Mucosa of stomach (tissue), 1 donor: ENCODE results near the gene PHRF1.

Experiments
- H3K27me3 ChIP-seq: one replicate; pipeline ENCODE4 v1.7.0; 2013; ENCODE audit warnings: mild to moderate bottlenecking, low read length; ENCODE audit not compliant: control insufficient read depth, insufficient read depth
- H3K36me3 ChIP-seq: one replicate; pipeline ENCODE4 v1.7.0; 2013; ENCODE audit warnings: low read length; ENCODE audit not compliant: control insufficient read depth, insufficient read depth
- H3K4me1 ChIP-seq: one replicate; pipeline ENCODE4 v1.7.0; 2013; ENCODE audit warnings: mild to moderate bottlenecking, low read length; ENCODE audit not compliant: control insufficient read depth, insufficient read depth
- H3K4me3 ChIP-seq: one replicate; pipeline ENCODE4 v1.7.0; 2013; ENCODE audit warnings: low read length
- H3K9ac ChIP-seq: one replicate; pipeline ENCODE4 v1.7.0; 2013; ENCODE audit warnings: mild to moderate bottlenecking, low read length, moderate library complexity
- H3K9me3 ChIP-seq: one replicate; pipeline ENCODE4 v1.7.0; 2013; ENCODE audit warnings: mild to moderate bottlenecking, low read length, moderate library complexity; ENCODE audit not compliant: control insufficient read depth
- donor health status: Pancreatic carcinoma.

PHRF1 gene

DNA sequence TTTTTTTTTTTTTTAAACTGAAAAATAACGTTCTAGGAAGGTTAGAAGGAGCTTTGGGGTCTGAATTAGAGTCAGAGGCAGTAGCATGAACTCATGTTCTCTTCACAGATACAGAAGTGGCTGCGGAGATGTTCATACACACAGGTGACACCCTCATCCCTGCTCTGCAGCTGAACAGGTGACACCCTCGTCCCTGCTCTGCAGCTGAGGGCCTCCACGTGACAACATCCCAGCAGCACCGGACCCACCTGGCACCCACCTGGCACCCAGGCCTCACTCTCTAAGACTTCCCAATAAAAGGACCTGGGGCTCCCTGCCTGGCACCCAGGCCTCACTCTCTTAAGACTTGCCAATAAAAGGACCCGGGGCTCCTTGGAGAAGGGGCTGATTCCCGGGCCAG lies 80.6 kb downstream of the PHRF1 start:
- Histone ChIP-seq H3K9me3 (no peaks in the 10 kb centered on the region), H3K4me1 (peaks cover 16% of the 10 kb centered on the region), H3K27me3 (no peaks in the 10 kb centered on the region), H3K36me3 (peaks cover 4% of the 10 kb centered on the region), H3K9ac (no peak overlapping the region), H3K4me3 (no peak overlapping the region)

DNA sequence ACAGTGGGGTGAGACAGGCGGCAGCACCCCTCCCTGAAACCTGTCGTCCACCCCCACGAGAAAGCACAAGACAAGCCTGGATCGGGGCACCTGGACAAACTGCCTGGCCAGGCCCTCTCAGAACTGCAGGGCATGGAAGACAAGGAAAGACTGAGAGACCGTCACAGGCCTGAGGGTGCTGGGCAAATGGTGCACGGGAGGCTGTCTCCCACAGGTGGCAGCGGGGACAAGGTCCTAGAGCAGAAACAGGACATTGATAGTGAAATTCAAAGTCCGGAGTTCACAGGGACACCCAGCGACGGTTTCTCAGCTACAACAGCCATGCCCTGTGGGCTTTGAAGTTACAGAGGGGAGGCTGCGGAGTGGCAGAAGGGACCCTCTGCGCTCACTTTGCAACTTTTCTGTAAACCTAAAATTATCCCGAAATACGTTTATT lies 81.4 kb downstream of the PHRF1 start:
- H3K36me3 ChIP-seq = peaks cover 4% of the 10 kb centered on the region
- H3K4me1 ChIP-seq = peaks cover 16% of the 10 kb centered on the region
- no peaks in the 10 kb centered on the region for H3K27me3 ChIP-seq
- H3K4me3 ChIP-seq = no peak overlapping the region
- no peaks in the 10 kb centered on the region for H3K9me3 ChIP-seq
- H3K9ac ChIP-seq = no peak overlapping the region

GRCh38 chr11:659532-660085 lies 83.3 kb downstream of the PHRF1 start:
- peaks cover 14% of the 10 kb centered on the region for H3K4me1 ChIP-seq
- no peaks in the 10 kb centered on the region for H3K9me3 ChIP-seq
- H3K36me3 ChIP-seq = no peaks in the 10 kb centered on the region
- no peaks in the 10 kb centered on the region for H3K27me3 ChIP-seq
- no peak overlapping the region for H3K4me3 ChIP-seq
- no peak overlapping the region for H3K9ac ChIP-seq

DNA sequence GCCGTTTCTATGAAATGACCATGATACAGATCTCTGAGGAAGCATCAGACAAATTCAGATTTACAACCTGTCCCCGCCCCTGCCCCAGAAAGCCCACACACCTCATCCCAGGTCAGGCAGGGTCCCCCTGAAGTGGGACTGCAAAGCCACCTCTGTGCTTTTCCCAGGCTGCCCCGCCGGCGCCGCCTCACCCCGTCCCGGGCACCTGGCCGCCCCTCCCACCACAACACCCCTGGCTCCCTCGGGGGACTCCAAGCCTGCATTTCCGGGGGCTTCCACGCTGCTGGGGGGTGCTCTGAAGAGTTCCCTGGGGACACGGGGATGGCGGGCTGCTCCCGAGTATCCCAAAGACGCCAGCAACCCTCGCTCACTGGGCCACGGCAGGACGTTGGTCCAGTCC lies 84.0 kb downstream of the PHRF1 start:
- no peaks in the 10 kb centered on the region for H3K27me3 ChIP-seq
- no peak overlapping the region for H3K9ac ChIP-seq
- H3K4me1 ChIP-seq = peaks cover 7% of the 10 kb centered on the region
- no peak overlapping the region for H3K4me3 ChIP-seq
- no peaks in the 10 kb centered on the region for H3K36me3 ChIP-seq
- H3K9me3 ChIP-seq = no peaks in the 10 kb centered on the region

GRCh38 chr11:660681-661444 lies 84.6 kb downstream of the PHRF1 start:
- H3K9ac ChIP-seq = no peak overlapping the region
- no peaks in the 10 kb centered on the region for H3K27me3 ChIP-seq
- no peak overlapping the region for H3K4me3 ChIP-seq
- H3K36me3 ChIP-seq = no peaks in the 10 kb centered on the region
- peaks cover 5% of the 10 kb centered on the region for H3K4me1 ChIP-seq
- H3K9me3 ChIP-seq = no peaks in the 10 kb centered on the region
